ENCODE results near the gene SPHK2. TPM values are rescaled to one million over a fixed set of nuclear protein-coding genes. Genes with fewer than 3 reads are reported as not detected.
A peak's percentile ranks its signal among the peaks of the same experiment; 100 is the strongest.
"Not testable (repeated sequence)": the region's sequence is repeated elsewhere in the genome, so short reads cannot be mapped to it uniquely, and the experiment has no call there.

The SPHK2 gene
- total RNA-seq, 4 donors from 2014 or later = 15.9 to 24.5 (median 17.0) TPM

GRCh38 chr19:48629297-48629598 lies 9.9 kb downstream of the SPHK2 start:
- Histone ChIP-seq H3K4me1 (peaks cover 51 to 74% (median 70%) of the 10 kb centered on the region in 4 donors), H3K27ac (replicated peaks in 1 of 4) (peak overlapping the region; percentile 78 to 100 (median 90))
- intact Hi-C loops (cut with DNase I) = no loop called here

GRCh38 chr19:48629599-48630295 lies 10.4 kb downstream of the SPHK2 start:
- 23% methylated on average over 34 of the region's 48 CpGs for WGBS
- Histone ChIP-seq H3K36me3 (peaks cover 0 to 61% (median 13%) of the 10 kb centered on the region in 4 donors), H3K9me3 (no peaks in the 10 kb centered on the region), H3K27ac (replicated peaks in 1 of 4) (peak overlapping the region; percentile 78 to 100 (median 90)), H3K4me1 (peaks cover 50 to 74% (median 70%) of the 10 kb centered on the region in 4 donors), H3K27me3 (no peaks in the 10 kb centered on the region), H3K4me3 (peak overlapping the region in 3 of 4 donors; percentile 2 to 38 (median 8))
- intact Hi-C loops (cut with DNase I) = no loop called here
- no peak for DNase-seq (ENCODE audit: extremely low spot score)
- TF ChIP-seq POLR2A (IDR thresholded peaks at IDR 0.05; ENCODE audit: low read depth) (no peak), CTCF (IDR thresholded peaks at IDR 0.05) (no peak), POLR2AphosphoS5 (IDR thresholded peaks at IDR 0.05) (peak; percentile 16 to 28)

More at GRCh38 chr19:48629297-48629598, 9.9 kb downstream of the SPHK2 start:
- Histone ChIP-seq H3K27me3 (no peaks in the 10 kb centered on the region), H3K36me3 (peaks cover 0 to 61% (median 13%) of the 10 kb centered on the region in 4 donors), H3K9me3 (no peaks in the 10 kb centered on the region), H3K4me3 (no peak overlapping the region)
- TF ChIP-seq POLR2AphosphoS5 (IDR thresholded peaks at IDR 0.05) (no peak), EP300 (IDR thresholded peaks at IDR 0.05) (no peak), CTCF (IDR thresholded peaks at IDR 0.05) (no peak), POLR2A (IDR thresholded peaks at IDR 0.05; ENCODE audit: low read depth) (no peak)
- no peak for DNase-seq (ENCODE audit: extremely low spot score)
- WGBS = 80% methylated on average over 22 of the region's 22 CpGs

GRCh38 chr19:48630296-48631063 lies 11.2 kb downstream of the SPHK2 start:
- no peaks in the 10 kb centered on the region for H3K27me3 ChIP-seq
- H3K9me3 ChIP-seq = no peaks in the 10 kb centered on the region
- peak overlapping the region; percentile 78 to 100 (median 90) for H3K27ac ChIP-seq (replicated peaks in 1 of 4)
- TF ChIP-seq POLR2AphosphoS5 (IDR thresholded peaks at IDR 0.05) (peak; percentile 42 to 85), CTCF (IDR thresholded peaks at IDR 0.05) (peak in 2 of 3 experiments; percentile 19 to 24), POLR2A (IDR thresholded peaks at IDR 0.05; ENCODE audit: low read depth) (no peak), EP300 (IDR thresholded peaks at IDR 0.05) (no peak)
- H3K4me1 ChIP-seq = peaks cover 50 to 73% (median 70%) of the 10 kb centered on the region in 4 donors
- intact Hi-C loops (cut with DNase I) = no loop called here
- peaks cover 0 to 61% (median 12%) of the 10 kb centered on the region in 4 donors for H3K36me3 ChIP-seq
- DNase-seq (ENCODE audit: extremely low spot score) = no peak
- peak overlapping the region; percentile 2 to 38 (median 8) for H3K4me3 ChIP-seq
- WGBS = 13% methylated on average over 35 of the region's 47 CpGs

GRCh38 chr19:48631225-48631624 lies 11.9 kb downstream of the SPHK2 start:
- TF ChIP-seq CTCF (IDR thresholded peaks at IDR 0.05) = no peak
- no peak for TF ChIP-seq EP300 (IDR thresholded peaks at IDR 0.05)
- TF ChIP-seq POLR2A (IDR thresholded peaks at IDR 0.05; ENCODE audit: low read depth) = no peak
- no peak for TF ChIP-seq POLR2AphosphoS5 (IDR thresholded peaks at IDR 0.05)
- intact Hi-C loops (cut with DNase I) = no loop called here
- Histone ChIP-seq H3K36me3 (peaks cover 0 to 54% (median 6%) of the 10 kb centered on the region in 4 donors), H3K27ac (replicated peaks in 1 of 4) (peak overlapping the region; percentile 78 to 100 (median 90)), H3K27me3 (no peaks in the 10 kb centered on the region), H3K4me1 (peaks cover 54 to 75% (median 73%) of the 10 kb centered on the region in 4 donors), H3K4me3 (peak overlapping the region in 2 of 4 donors; percentile 8 to 38), H3K9me3 (no peaks in the 10 kb centered on the region)
- DNase-seq (ENCODE audit: extremely low spot score) = no peak
- WGBS = 56% methylated on average over 2 of the region's 3 CpGs

GRCh38 chr19:48632286-48632685 lies 13.0 kb downstream of the SPHK2 start:
- H3K4me3 ChIP-seq; intact Hi-C loops (cut with DNase I); DNase-seq (ENCODE audit: extremely low spot score); H3K9me3 ChIP-seq; H3K27me3 ChIP-seq: not testable (repeated sequence)
- WGBS = 91% methylated on average over 11 of the region's 11 CpGs
- H3K27ac ChIP-seq (replicated peaks in 1 of 4) = peak overlapping the region in 3 of 4 donors; percentile 95 to 100 (median 97)
- peaks cover 0 to 46% (median under 1%) of the 10 kb centered on the region in 4 donors for H3K36me3 ChIP-seq
- peaks cover 63 to 85% (median 83%) of the 10 kb centered on the region in 4 donors for H3K4me1 ChIP-seq

Data from esophagus muscularis mucosa (tissue), 4 donors.